Embryonic facial prominence (tissue), 1 donor: ENCODE measurements around the gene RASL11B.

ENCODE experiments used
- DNase-seq: peaks from one replicate; pipeline ENCODE4 v3.0.0-alpha.2; 2016; ENCODE audit errors: extremely low spot score

The RASL11B gene

GRCh38 chr4:52874948-52875347, 12.8 kb downstream of the RASL11B start:
- DNase-seq: no peak

GRCh38 chr4:52876069-52876468, 14.0 kb downstream of the RASL11B start:
- DNase-seq: no peak

DNA sequence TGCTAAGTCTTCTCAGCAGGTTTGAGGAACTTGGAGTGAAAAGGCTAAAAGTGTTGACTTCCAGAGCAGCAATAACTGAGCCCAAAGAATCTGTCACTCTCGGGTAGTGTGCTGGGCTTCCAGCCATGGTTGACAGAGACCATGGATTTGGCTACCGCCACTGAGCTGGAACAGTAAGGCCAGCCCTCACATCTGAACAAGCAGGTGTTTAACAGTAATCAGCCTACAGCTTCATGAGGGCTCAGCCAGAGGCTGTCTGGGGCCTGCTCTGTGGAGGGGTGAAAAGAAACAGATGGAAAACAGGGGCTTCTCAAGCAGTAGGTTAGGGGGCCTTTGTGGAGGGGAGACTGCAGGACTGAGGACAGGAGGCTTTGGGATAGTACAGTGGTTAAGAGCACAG, 14.9 kb downstream of the RASL11B start:
- DNase-seq: no peak

DNA sequence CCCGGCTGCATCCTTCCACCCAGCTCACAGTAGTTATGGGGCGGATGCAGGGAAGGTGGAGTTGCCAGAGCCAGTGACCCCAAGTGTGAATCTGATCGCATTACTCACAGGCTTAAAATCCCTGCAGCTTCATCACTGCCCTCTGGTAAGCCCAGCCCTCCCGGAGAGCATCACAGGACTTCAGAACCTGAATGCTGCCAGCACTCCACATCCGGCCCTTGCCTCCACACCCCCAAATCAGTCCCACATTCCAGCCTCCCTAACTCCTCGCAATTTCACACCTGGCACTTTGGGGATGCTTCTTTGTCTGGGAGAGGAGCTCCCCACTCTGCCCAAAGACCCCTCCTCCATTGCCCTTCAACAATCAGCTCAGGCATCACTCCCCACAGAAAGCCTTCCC, 15.6 kb downstream of the RASL11B start:
- DNase-seq: no peak

GRCh38 chr4:52879471-52879870, 17.4 kb downstream of the RASL11B start:
- no peak for DNase-seq

GRCh38 chr4:52880994-52881393, 18.9 kb downstream of the RASL11B start:
- no peak for DNase-seq

DNA sequence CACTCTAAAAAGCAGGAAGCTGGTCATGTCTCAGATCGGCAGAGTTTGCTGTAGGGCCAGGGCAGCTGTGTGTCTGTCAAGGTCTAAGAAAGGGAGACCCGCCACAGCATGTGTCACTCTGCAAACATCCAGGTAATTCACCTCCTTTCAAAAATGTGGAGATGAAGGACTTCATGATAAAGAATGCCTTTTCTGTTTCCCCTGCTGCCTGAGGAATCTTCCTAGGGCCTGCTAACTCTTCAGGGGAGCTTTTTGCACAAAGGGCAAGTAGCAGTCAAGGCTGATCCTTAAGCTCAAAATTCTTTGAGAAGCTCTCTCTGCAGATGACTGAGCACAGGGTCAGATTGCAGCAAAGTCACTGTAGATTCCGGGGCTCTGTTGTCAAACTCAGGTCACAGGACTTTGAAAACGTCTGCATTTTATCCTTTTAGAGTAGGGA, 21.1 kb downstream of the RASL11B start:
- DNase-seq: no peak

- no peak for DNase-seq
Observed at GRCh38 chr4:52883707-52884669, 21.9 kb downstream of the RASL11B start.

GRCh38 chr4:52884994-52885393, 22.9 kb downstream of the RASL11B start:
- no peak for DNase-seq

DNA sequence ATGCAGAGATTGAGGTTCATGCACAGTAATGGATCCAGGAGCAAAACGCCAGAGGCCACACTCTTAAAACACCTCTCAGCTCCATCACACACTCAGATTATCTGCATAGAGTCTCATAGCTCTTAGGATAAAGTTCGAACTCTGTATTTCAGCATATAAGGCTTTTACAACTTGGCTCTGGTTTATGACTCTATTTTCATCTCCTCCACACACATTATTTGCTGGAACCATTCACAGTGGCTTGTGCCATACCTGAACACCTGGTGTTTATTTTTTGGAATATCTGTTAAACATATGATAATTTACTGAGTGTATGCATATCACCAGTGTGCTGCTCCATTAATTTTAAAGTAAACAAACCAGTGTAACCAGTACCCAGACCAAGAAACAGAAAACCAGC, 27.2 kb downstream of the RASL11B start:
- DNase-seq: no peak

- DNase-seq: peak; percentile 76
Observed at GRCh38 chr4:52889778-52890520, 27.8 kb downstream of the RASL11B start.

- DNase-seq: no peak
Observed at GRCh38 chr4:52890521-52890791, 28.3 kb downstream of the RASL11B start.

- DNase-seq: no peak
Observed at GRCh38 chr4:52891743-52892142, 29.6 kb downstream of the RASL11B start.

DNA sequence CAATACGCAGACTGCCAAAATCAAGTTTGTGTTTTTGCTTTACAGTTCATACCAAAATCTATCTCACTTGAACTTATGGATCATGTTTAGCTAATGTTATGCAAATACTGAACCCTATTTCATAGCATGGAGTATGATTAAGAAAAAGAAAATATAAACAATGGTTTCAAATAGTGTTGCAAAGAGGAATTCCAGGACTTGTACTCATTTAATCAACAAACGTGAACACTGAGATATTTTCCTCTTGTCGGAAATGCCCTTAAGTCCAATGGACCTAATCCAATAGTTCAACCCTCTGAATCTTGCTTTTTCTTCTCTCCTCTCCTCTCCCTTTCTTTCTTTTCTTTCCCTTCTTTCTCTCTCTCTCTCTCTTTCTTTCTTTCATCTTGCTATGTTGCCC, 30.8 kb downstream of the RASL11B start:
- no peak for DNase-seq

- DNase-seq: no peak
Observed at GRCh38 chr4:52894443-52894842, 32.3 kb downstream of the RASL11B start.

DNA sequence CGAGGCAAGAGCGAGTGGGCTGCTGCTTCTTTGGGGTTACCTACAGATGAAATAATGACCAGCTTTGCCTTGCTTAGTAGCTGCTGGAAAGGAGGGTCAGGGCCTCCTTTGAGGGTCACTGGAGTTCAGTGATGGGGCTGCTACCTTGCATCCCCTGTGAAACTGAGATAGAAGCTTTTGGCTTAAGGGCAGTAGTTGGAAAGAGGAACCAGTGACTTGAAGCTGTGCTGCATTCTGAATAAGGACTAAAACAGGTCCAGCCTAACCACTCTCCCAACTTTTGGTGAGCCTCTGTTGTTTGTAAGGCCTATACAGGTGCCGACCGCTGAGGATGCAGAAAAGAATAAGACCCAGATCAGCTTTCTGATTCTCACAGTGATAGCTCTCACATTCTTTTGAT, 41.2 kb downstream of the RASL11B start:
- no peak for DNase-seq

DNA sequence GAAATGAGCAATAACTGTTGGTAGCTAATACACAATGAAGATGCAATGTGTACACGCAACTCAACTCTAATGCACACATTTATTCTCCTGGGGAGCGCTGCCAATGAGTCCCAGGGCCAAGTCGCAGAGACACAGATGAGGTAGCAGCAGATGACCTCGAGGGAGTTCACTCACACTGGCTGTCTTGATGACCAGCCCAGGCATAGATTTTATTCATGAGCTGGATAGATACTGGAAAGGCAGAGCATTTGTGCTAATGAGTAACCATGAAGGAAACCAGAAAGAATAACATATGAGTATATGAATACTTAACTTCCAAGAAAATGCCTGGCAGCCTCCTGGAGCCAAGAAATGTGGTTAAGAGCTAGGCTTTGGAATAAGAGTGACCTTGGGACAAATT, 42.3 kb downstream of the RASL11B start:
- DNase-seq: no peak

DNA sequence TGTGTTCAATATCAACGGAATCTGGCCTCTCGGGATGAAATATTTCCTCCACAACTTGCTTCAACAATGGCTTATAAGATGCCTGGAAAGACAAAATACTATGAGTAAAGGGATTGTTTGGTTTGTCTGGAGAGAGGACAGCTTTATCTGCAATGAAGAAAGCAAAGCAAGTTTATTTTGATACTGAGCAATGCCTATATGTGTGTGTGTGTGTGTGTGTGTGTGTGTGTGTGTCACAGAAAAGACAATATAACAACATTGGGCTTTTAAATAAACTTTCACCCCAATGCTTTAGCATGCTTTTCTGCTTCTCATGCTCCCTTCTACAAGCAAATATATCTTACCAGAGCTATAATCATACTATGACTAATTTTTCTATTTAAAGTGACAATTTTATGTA, 45.4 kb downstream of the RASL11B start:
- DNase-seq: no peak

GRCh38 chr4:52910115-52910514, 48.0 kb downstream of the RASL11B start:
- DNase-seq: no peak

GRCh38 chr4:52911684-52912294, 49.7 kb downstream of the RASL11B start:
- DNase-seq: no peak

DNA sequence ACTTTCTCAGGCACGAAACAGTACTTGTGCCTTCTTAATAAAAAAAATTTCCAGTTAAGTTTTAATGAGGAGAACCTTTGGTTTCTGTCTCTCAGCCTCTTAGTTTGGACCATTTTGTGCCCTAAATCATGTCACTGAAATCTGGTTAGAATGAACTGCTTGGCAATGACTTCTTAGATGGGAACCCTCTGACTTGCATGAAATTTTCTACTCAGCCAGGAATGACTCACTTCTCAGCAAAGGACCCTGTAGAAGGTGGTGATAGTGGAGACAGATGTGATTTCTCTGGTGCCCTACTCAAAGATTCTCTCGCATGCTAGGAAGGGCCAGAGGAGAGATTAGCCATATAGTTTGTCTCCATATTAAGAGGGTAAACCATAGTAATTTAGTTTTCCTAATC, 50.5 kb downstream of the RASL11B start:
- no peak for DNase-seq

DNA sequence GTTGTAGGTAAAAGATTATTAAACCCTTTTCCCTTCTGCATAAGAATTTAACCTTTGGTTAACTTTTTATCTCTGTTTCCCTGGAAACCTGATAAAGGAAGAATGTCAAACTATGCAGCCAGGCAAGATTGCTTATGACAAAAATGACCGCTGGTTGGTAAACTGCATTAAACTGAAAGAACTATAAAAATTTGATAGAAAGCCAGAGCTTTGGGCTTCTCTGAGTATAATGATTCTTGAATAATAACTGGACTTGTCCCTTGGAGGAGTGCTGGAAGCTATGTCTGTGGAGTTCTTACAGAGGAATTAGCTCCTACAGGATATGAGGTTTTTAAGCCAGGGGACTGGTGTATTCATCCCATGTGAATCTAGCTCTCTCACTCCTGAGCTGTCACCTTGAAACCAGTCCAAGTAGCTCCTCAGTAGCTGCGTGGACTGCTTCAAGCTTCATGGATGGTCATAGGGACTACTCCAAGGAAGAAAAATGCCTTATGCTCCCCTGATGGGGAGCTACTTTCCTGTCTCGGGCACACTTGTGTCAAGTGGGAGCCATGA, 52.0 kb downstream of the RASL11B start:
- DNase-seq: no peak
